ENCODE data around the gene LYL1.

DNA sequence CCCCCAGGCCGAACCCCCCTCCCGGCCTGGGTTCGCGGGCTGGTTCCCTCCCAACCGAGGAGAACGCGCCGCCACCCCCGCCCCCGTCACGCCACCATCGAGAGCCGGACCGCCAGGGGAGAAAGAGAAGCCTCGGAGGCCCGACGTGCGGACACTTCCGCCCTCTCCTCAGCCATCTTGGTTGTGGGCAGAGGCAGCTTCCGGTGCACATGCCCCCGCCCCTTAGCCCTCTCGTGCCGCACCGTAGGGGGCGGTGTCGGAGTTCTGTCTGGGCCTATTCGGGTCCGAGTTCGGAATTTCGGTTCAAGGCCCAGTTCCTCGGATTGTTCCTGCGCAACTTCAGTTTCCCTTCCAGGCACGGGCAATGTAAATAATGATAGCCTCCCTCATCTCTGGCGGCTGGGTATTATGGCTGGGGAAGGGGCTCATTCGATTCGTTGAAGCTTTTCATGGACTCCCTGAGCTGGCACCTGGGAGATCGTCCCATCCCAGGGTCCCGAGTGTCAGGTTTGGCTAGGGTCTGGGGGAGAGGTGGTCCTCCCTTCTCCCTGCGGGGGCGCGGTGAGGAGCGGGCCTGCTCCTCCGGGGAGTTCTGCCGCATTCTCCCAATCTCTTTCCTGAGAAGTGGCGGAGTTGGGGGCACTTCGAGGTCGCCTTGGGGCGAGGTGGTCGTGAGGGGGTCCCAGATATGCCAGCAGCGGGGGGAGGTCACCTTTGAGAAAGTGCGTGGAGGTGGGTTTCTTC lies 47.7 kb upstream of the LYL1 start, which contains the start of the genes IER2 and STX10:
- TF ChIP-seq POLR2AphosphoS5 (IDR thresholded peaks at IDR 0.05; ENCODE audit: low read depth, low read length) (0 out of 2 replicates have a peak, but pooled peaks have one; percentile 13), POLR2A (IDR thresholded peaks at IDR 0.05; ENCODE audit: low read depth, low read length) (0 out of 2 replicates have a peak, but pooled peaks have one; percentile 28), TAF1 (IDR thresholded peaks at IDR 0.05; ENCODE audit: low read depth, low read length) (peak; percentile 84), PAX5 (IDR thresholded peaks at IDR 0.05; ENCODE audit: insufficient read depth, low read length, severe bottlenecking) (no peak), SPI1 (IDR thresholded peaks at IDR 0.05; ENCODE audit: low read depth, low read length) (peak; percentile 56), POU2F2 (IDR thresholded peaks at IDR 0.05; ENCODE audit: low read depth, low read length) (peak; percentile 63; the same call in 1 of the 2 replicates)

Data from GM12891 (cell line).